Fibroblast of the aortic adventitia (primary cell): ENCODE measurements around the gene GALK1. TPM values are rescaled to one million over a fixed set of nuclear protein-coding genes. Genes with fewer than 3 reads are reported as not detected.
A peak's percentile ranks its signal among the peaks of the same experiment; 100 is the strongest.
"Not testable (repeated sequence)": the region's sequence is repeated elsewhere in the genome, so short reads cannot be mapped to it uniquely, and the experiment has no call there.

Experiments
- DNase-seq: peaks from one replicate; pipeline ENCODE4 v3.0.0-alpha.2; 2010; ENCODE audit warnings: low read depth
- H3K4me3 ChIP-seq: 2 replicates; pipeline ENCODE4 v1.5.1; 2011; ENCODE audit warnings: low read depth, mild to moderate bottlenecking, control low read depth, low read length, moderate library complexity
- total RNA-seq: library from RNA; depleted of rRNA; stranded (reverse); fragments of >200 nt; gene quantifications from 2 replicates; pipeline ENCODE4 v1.2.3, GENCODE V29; 2012; ENCODE audit warnings: low replicate concordance
- TF ChIP-seq, protein P1 (sequence below): IDR thresholded peaks from 2 replicates; pipeline ENCODE4 v1.5.1; 2011; ENCODE audit warnings: mild to moderate bottlenecking, low read length, control low read depth, inconsistent platforms; ENCODE audit not compliant: insufficient read depth

The GALK1 gene
- total RNA-seq, 1 donor, result 35.9 TPM

DNA sequence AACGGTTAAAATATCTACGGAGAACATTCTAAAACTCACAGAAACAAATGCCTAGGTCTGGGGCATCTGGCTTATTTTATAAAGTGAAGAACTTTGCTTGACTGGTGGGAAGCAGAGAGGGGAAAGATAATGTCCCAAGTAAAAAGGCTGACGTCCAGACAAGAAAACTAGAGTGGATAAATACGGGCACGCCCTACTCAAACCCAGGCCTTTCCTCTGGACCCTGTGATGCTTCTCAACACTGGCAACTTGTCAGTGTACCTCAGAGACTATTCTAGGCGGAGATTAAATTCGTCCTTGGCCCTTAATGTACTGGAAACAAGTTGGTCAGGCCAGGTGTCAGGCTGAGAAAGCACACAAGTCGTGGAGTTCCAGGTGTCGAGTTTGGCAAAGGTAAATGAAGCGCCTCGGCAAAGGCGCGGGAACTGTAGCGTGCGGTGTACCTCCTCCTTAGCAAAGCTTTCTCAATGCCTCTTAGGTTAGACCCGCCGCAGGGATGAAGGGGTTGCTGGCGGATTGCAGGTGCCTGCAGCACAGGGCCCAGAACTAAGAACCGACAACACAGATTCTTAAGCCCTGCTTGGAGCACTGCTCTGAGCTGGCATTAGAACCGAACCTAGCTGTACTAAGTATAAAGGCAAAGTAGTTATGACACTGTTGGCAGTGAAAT lies 18.9 kb upstream of the GALK1 start:
- no peak for DNase-seq
- TF ChIP-seq, protein P1, sequence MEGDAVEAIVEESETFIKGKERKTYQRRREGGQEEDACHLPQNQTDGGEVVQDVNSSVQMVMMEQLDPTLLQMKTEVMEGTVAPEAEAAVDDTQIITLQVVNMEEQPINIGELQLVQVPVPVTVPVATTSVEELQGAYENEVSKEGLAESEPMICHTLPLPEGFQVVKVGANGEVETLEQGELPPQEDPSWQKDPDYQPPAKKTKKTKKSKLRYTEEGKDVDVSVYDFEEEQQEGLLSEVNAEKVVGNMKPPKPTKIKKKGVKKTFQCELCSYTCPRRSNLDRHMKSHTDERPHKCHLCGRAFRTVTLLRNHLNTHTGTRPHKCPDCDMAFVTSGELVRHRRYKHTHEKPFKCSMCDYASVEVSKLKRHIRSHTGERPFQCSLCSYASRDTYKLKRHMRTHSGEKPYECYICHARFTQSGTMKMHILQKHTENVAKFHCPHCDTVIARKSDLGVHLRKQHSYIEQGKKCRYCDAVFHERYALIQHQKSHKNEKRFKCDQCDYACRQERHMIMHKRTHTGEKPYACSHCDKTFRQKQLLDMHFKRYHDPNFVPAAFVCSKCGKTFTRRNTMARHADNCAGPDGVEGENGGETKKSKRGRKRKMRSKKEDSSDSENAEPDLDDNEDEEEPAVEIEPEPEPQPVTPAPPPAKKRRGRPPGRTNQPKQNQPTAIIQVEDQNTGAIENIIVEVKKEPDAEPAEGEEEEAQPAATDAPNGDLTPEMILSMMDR, result no peak
- peak overlapping the region; percentile 37 for H3K4me3 ChIP-seq

DNA sequence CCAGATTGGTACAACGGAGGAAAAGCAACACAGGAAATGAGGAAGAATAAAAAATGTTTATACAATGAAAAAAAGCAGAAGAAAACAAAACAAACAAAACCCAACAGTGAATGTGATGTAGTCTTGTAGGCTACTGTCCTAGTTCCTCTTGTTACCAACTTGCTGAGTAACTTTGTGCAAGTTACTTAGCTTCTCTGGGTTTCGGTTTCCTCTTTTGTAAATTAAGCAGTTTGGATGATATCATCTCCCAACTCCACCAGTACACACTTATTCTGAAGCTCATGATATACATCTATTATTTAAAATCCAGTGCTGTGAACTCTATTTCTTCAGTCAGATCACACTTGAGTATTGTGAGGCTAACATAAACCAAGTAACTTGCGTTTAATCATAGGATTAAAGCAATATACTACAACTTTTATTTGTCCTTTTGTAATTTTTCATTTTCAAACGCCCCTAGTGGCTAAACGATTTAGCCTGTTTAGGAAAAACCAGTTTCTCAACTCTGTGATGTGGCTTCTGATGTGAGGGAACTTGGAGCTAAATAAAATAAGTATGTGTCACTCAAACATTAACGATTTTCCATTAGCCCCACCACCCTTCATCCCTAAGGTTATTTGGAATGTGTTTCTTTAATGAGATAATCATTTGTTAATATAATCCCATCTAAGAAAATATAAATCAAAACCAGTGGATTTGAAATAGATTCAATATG lies 18.2 kb upstream of the GALK1 start:
- TF ChIP-seq, protein P1, result peak; percentile 81
- H3K4me3 ChIP-seq, result peak overlapping the region; percentile 29
- peak; percentile 77 for DNase-seq

DNA sequence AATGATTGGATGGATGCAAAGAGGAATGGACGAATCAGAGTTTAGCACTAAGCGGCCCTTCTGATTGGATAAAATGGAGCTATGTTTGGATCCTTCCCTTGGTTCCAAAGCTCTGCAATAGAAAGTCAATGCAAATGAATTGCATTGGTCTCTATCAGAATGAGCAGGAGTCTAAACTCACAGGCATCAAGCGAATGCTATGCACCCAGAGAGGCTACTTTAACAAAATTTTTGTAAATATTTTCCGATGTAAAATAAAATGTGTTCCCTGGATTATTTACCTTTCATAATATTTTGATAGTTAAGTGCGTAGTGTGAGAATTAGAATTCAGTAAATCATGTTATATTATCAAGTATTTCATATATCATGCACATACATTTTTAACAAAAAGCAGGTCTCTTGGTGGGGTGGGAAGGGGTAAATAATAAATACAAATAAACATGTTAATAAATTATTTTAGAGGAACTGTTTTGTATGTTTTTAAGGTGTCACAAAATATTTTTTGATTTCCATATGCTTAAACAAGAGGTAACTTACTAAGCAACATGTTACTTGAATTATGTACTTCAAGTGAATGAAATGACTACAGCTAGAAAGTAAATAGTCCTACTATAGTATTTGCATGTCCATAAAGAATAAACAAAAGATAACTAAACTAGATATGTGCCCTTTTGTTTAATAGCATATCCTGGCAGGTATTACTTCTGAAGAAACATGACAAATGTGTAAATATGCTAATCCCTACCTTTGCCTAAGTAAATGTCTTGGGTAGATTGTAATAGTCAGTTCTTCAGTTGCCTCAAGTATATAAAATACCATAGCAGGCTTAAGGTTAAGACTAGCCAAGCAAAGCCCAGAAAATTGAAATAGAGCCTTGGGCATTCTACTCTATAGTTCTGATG lies 15.2 kb upstream of the GALK1 start:
- H3K4me3 ChIP-seq, result no peak overlapping the region
- no peak for DNase-seq
- TF ChIP-seq, protein P1, result no peak

DNA sequence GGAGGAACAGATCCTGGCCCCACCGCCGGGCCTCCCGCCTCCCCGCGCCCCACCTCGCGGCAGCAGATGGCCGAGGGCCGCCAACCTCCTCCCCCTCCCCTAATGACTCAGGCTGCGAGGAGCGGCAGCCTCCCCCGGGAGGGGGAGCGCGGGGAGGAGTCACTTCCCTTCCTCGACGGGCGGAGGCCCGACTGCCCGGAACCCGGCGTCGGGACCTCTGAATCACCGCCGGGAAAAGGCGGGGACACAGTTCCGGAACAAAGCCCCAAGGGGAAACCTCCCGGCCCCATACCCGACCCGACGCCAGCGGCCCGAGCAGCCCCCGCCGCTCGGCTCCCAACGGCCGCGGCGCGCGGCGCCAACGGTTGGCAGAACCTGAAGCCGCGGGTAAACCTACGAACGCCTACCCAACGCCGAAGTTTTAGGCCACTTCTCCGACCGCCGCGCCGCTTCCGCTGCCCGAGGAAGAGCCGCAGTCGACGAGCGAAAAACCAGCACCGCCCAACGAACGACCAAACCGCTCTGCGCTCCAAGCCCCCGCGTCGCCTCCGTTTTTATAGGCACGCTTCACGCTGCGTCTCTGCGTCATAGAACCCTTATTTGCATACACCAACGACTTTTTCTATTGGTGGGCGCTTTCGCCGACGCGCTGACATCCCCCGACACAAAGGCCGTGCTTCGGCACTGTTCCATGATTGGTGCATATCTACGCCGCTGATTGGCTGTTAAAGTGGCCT lies 14.4 kb upstream of the GALK1 start:
- peak overlapping the region; percentile 93 for H3K4me3 ChIP-seq
- TF ChIP-seq, protein P1, result no peak
- peak; percentile 100 for DNase-seq

DNA sequence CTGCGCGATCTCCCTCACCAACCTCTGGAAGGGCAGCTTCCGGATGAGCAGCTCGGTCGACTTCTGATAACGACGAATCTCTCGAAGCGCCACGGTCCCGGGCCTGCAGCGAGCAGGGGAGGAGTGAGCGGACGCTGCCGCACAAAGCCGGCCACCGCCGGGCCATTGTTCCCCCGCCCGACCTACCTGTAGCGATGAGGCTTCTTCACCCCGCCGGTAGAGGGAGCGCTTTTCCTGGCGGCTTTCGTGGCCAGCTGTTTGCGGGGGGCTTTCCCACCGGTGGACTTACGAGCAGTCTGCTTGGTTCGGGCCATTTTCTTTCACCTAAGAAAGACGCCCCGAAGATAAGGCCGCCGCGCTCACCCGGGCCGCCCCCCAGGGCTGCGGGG lies 13.9 kb upstream of the GALK1 start:
- TF ChIP-seq, protein P1, result peak; percentile 58
- peak overlapping the region; percentile 93 for H3K4me3 ChIP-seq
- no peak for DNase-seq

DNA sequence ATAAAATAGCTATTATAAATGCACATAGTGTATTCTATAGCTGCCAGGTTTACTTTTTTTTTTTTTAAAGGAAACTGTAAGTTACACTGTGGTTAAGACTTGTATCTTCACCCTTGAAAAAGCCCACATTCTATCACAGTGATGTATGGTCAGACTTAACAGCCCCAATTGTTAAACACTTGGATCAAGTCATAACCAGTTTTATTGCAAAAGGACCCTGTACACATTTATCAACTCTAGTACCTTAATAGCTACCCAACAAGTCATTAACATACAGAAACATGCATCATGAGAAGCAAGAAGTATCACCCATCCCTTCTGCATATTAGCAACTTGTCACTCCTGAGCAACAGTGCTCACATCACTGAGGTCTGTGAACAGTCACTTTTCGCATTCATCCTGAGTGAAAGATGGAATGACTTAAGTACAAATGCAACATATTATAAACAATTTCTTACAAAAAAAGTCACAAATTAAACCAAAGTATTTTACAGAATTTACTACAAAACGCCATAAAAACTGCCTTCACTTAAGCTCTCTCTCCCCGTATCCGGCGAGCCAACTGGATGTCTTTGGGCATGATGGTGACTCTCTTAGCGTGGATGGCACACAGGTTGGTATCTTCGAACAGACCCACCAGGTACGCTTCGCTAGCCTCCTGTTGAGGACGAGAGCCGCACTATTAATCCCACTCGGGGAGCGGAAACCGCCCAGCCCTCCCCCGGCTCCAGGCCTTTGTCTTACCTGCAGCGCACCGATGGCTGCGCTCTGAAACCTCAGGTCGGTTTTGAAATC lies 13.3 kb upstream of the GALK1 start:
- not testable (repeated sequence) for DNase-seq
- peak overlapping the region; percentile 93 for H3K4me3 ChIP-seq
